Measurements from ENCODE around the gene DEPDC5. TPM values are rescaled to one million over a fixed set of nuclear protein-coding genes. Genes with fewer than 3 reads are reported as not detected.

Gene DEPDC5
- total RNA-seq, 1 experiment from 2014 or later = 28.1 TPM

DNA sequence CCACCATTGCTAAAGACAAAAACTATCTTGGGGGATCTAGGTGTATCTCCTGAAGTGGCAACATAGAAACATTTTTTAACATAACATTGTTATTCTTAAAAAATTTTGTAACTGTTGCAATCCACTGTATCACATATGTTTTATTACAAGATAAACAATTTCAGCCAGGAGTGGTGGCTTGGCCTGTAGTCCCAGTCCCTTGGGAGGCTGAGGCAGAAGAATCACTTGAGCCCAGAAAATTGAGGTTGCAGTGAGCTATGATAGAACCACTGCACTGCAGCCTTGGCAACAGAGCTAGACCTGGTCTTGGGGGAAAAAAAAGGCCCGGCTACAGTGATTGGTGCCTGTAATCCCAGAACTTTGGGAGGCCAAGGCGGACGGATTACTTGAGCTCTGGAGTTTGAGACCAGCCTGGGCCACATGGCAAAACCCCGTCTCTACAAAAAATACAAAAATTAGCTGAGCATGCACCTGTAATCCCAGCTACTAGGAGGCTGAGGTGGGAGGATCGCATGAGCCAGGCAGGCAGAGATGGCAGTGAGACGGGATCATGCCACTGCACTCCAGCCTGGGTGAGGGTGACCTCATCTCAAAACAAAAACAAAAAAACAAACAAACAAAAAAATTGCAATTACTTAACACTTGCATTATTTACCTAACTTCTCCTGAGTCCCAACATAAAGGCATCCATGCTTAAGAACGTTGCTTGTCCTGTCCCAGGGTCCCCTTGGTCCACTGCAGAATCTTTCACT is 1.5 kb upstream of the DEPDC5 start:
- Histone ChIP-seq H3K9me2 (ENCODE audit: insufficient read depth) (no peaks in the 10 kb centered on the region), H3K27me3 (ENCODE audit: insufficient read depth, low read depth) (no peaks in the 10 kb centered on the region), H3K4me2 (peak overlapping the region; percentile 78), H3K4me1 (replicated peaks; ENCODE audit: insufficient read depth) (peaks cover 49% of the 10 kb centered on the region), H3K4me3 (peak overlapping the region; percentile 95; the same call in 1 of the 2 replicates), H3K79me2 (ENCODE audit: low read depth) (peaks cover 45% of the 10 kb centered on the region), H3K27ac (peak overlapping the region; percentile 94), H4K20me1 (ENCODE audit: insufficient read depth) (no peaks in the 10 kb centered on the region), H3K36me3 (ENCODE audit: low read depth) (peaks cover 3% of the 10 kb centered on the region; the same call in 1 of the 2 replicates), H3K9me3 (ENCODE audit: insufficient read depth, low read depth) (no peaks in the 10 kb centered on the region), H3F3A (ENCODE audit: insufficient read depth, low read depth) (peaks cover 25% of the 10 kb centered on the region), H2AFZ (peak overlapping the region; percentile 85)
- ChIA-PET CTCF (interaction anchor here (1.1 to 1.2 kb wide), 2 partner anchors 191 to 218 kb away, joined by 3 to 8 read pairs; no protein-coding TSS in a partner anchor), POLR2A (ENCODE audit: unreplicated experiment) (interaction anchor here (0.7 kb wide), 2 partner anchors 9 to 90 kb away, joined by 5 to 7 read pairs; no protein-coding TSS in a partner anchor)
- no TSS peak for BruUV-seq (replicated peaks)
- DNase-seq = no peak
- intact Hi-C loops (cut with micrococcal nuclease; ENCODE audit: unreplicated experiment) = loop anchor here (5.0 kb wide), 2 partner anchors 75 to 195 kb away; no protein-coding TSS in a partner anchor
- TF ChIP-seq, protein P1, sequence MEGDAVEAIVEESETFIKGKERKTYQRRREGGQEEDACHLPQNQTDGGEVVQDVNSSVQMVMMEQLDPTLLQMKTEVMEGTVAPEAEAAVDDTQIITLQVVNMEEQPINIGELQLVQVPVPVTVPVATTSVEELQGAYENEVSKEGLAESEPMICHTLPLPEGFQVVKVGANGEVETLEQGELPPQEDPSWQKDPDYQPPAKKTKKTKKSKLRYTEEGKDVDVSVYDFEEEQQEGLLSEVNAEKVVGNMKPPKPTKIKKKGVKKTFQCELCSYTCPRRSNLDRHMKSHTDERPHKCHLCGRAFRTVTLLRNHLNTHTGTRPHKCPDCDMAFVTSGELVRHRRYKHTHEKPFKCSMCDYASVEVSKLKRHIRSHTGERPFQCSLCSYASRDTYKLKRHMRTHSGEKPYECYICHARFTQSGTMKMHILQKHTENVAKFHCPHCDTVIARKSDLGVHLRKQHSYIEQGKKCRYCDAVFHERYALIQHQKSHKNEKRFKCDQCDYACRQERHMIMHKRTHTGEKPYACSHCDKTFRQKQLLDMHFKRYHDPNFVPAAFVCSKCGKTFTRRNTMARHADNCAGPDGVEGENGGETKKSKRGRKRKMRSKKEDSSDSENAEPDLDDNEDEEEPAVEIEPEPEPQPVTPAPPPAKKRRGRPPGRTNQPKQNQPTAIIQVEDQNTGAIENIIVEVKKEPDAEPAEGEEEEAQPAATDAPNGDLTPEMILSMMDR (conservative IDR thresholded peaks at IDR 0.05) = no peak

DNA sequence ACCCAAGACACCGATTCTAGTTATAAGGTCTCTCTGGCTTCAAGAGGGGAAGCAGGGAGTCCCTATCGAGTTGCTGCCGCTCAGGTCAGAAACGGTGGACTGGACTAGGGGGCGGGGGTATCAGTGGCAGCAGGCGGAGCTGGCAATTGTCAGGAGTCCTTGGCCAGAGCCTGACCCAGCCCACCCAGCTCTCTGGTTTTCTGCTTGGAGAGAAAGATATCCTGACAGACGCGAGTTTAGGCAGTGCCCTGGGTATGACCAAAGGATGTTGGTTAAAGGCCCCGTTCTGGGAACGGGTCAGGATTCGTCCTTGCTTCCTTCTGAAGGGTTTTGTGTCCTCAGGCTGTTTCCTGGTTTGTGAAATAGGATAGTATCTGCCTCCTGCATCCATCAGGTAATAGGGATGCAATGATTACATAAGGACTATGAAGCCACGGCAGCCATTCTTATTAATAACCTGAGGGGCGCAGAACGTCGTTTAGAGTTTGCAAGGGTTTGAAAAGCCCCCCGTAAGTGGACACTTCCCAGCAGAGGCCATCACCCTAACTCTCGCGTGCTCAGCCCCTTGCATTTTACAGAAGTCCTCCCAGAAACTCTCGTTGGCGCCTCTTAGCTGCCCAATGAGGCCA is 700 bp upstream of the DEPDC5 start:
- H4K20me1 ChIP-seq (ENCODE audit: insufficient read depth) = no peaks in the 10 kb centered on the region
- CTCF ChIA-PET = interaction anchor here (1.1 kb wide), 1 partner anchor 192 kb away, joined by 3 read pairs; no protein-coding TSS in a partner anchor
- intact Hi-C loops (cut with micrococcal nuclease; ENCODE audit: unreplicated experiment) = loop anchor here (5.0 kb wide), 2 partner anchors 74 to 194 kb away; no protein-coding TSS in a partner anchor

DNA sequence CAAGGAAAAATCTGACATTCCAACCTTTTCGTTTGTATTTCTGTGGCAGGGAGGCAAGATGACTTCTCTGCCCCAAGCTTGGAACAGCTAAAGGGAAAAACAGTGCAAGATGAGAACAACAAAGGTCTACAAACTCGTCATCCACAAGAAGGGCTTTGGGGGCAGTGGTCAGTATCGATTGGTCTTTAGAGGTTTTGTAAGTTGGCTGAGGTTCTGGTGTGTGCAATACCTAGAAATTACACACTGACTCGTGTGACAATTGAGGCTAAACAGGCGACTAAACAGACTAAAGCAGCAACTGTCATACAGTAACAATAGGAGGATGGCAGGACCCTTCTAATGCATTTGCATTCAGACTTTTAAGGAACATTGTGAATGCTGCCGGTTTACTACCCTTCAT is 994 bp downstream of the DEPDC5 start:
- Histone ChIP-seq H4K20me1 (ENCODE audit: insufficient read depth) (no peaks in the 10 kb centered on the region), H3K4me1 (replicated peaks; ENCODE audit: insufficient read depth) (peaks cover 39% of the 10 kb centered on the region), H3K4me3 (peak overlapping the region; percentile 95), H2AFZ (peak overlapping the region; percentile 98), H3K4me2 (peak overlapping the region; percentile 99), H3K79me2 (ENCODE audit: low read depth) (peaks cover 20% of the 10 kb centered on the region), H3K27ac (peak overlapping the region; percentile 94), H3F3A (ENCODE audit: insufficient read depth, low read depth) (peaks cover 25% of the 10 kb centered on the region), H3K9me2 (ENCODE audit: insufficient read depth) (no peaks in the 10 kb centered on the region), H3K27me3 (ENCODE audit: insufficient read depth, low read depth) (no peaks in the 10 kb centered on the region), H3K36me3 (ENCODE audit: low read depth) (no peaks in the 10 kb centered on the region), H3K9me3 (ENCODE audit: insufficient read depth, low read depth) (no peaks in the 10 kb centered on the region)
- ChIA-PET POLR2A (ENCODE audit: unreplicated experiment) (no interaction called here), CTCF (no interaction called here)
- TF ChIP-seq EZH2 (IDR thresholded peaks at IDR 0.05; ENCODE audit: low read depth) = no peak
- TF ChIP-seq, protein P1 (conservative IDR thresholded peaks at IDR 0.05) = no peak
- intact Hi-C loops (cut with micrococcal nuclease; ENCODE audit: unreplicated experiment) = loop anchor here (5.0 kb wide), 2 partner anchors 72 to 192 kb away; no protein-coding TSS in a partner anchor
- no TSS peak for BruUV-seq (replicated peaks)
- no peak for DNase-seq

More for the DNA sequence above, 700 bp upstream of the DEPDC5 start:
- TF ChIP-seq, protein P1 (conservative IDR thresholded peaks at IDR 0.05) = no peak
- no peak for TF ChIP-seq EZH2 (IDR thresholded peaks at IDR 0.05; ENCODE audit: low read depth)
- H3K4me2 ChIP-seq = peak overlapping the region; percentile 78
- peak overlapping the region; percentile 95 for H3K4me3 ChIP-seq
- H3K27ac ChIP-seq = peak overlapping the region; percentile 94
- H3K27me3 ChIP-seq (ENCODE audit: insufficient read depth, low read depth) = no peaks in the 10 kb centered on the region
- H2AFZ ChIP-seq = peak overlapping the region; percentile 85
- peak; percentile 72 to 85 for DNase-seq
- no peaks in the 10 kb centered on the region for H3K9me2 ChIP-seq (ENCODE audit: insufficient read depth)
- peaks cover 25% of the 10 kb centered on the region for H3F3A ChIP-seq (ENCODE audit: insufficient read depth, low read depth)
- no peaks in the 10 kb centered on the region for H3K9me3 ChIP-seq (ENCODE audit: insufficient read depth, low read depth)
- no peaks in the 10 kb centered on the region for H3K36me3 ChIP-seq (ENCODE audit: low read depth)
- peaks cover 37% of the 10 kb centered on the region for H3K79me2 ChIP-seq (ENCODE audit: low read depth)
- POLR2A ChIA-PET (ENCODE audit: unreplicated experiment) = interaction anchor here (0.6 to 0.8 kb wide), 5 partner anchors 87 to 1807 kb away, joined by 3 to 9 read pairs (median 5); no protein-coding TSS in a partner anchor
- BruUV-seq (replicated peaks) = TSS peak; percentile 40
- H3K4me1 ChIP-seq (replicated peaks; ENCODE audit: insufficient read depth) = peaks cover 47% of the 10 kb centered on the region

Data from PC-9 (cell line).